Upper lobe of left lung (tissue), 6 donors: ENCODE measurements around the gene RGS12. TPM values are rescaled to one million over a fixed set of nuclear protein-coding genes. Genes with fewer than 3 reads are reported as not detected.

ENCODE experiments used
- ATAC-seq, 2 donors: fragments of 200-7000 bp; cut with Tn5 transposase; one replicate each; pipeline ENCODE4 v1.9.1; 2022; ENCODE audit warnings: mild to moderate bottlenecking in 2 of 2, moderate library complexity in 2 of 2; ENCODE audit not compliant: low FRiP score in 2 of 2
- DNase-seq, 2 donors: peaks; one replicate each; pipeline ENCODE4 v3.0.0-alpha.2; 2019 to 2020
- H3K27ac ChIP-seq, 4 donors: fragments of 200-600 bp; sonication (generic); one replicate each; pipeline ENCODE4 v1.5.1; 2016 to 2019
- H3K27me3 ChIP-seq, 4 donors: fragments of 200-600 bp; sonication (generic); one replicate each; pipeline ENCODE4 v1.5.1; 2017 to 2019
- H3K36me3 ChIP-seq, 4 donors: fragments of 200-600 bp; sonication (generic); one replicate each; pipeline ENCODE4 v1.5.1; 2016 to 2019
- H3K4me1 ChIP-seq, 4 donors: fragments of 200-600 bp; sonication (generic); one replicate each; pipeline ENCODE4 v1.5.1; 2018 to 2019
- H3K4me3 ChIP-seq, 4 donors: fragments of 200-600 bp; sonication (generic); one replicate each; pipeline ENCODE4 v1.5.1; 2017 to 2019; ENCODE audit warnings: mild to moderate bottlenecking in 2 of 4, moderate library complexity in 1 of 4
- H3K9me3 ChIP-seq, 4 donors: fragments of 200-600 bp; sonication (generic); one replicate each; pipeline ENCODE4 v1.5.1; 2018 to 2019
- CTCF ChIP-seq, 6 experiments: fragments of 450-650 bp in 4 of 6; fragments of 200-600 bp in 2 of 6; sonication (generic) in 2 of 6; IDR thresholded peaks; one replicate each; pipeline ENCODE4 v1.5.1; 2016 to 2019; ENCODE audit warnings: antibody characterized with exemption in 6 of 6
- EP300 ChIP-seq, 4 donors: sonication (generic); formaldehyde crosslinking; IDR thresholded peaks; one replicate each; pipeline ENCODE4 v1.5.1; 2017; ENCODE audit warnings: antibody characterized with exemption in 4 of 4, control low read depth in 2 of 4
- POLR2A ChIP-seq, 4 donors: fragments of 450-650 bp; IDR thresholded peaks; one replicate each; pipeline ENCODE4 v1.5.1; 2016 to 2017; ENCODE audit warnings: antibody characterized with exemption in 4 of 4, mild to moderate bottlenecking in 2 of 4
- POLR2AphosphoS5 ChIP-seq, 2 donors: sonication (generic); formaldehyde crosslinking; IDR thresholded peaks; one replicate each; pipeline ENCODE4 v1.5.1; 2017; ENCODE audit warnings: antibody characterized with exemption in 2 of 2
- WGBS, 2 donors: methylation state at CpG; one replicate each; pipeline ENCODE4 v1.1.5; 2017 to 2018; 5-methylcytosine and 5-hydroxymethylcytosine counted together
- total RNA-seq, 6 donors: library from RNA; depleted of rRNA in 4 of 6; stranded (reverse); fragments of >200 nt in 4 of 6; gene quantifications; one replicate each; pipeline versions ENCODE4 v1.1.0 to v1.2.1, GENCODE V29; 2016 to 2021
- donor health status: DM: no; HTN: no; CAD: no; lungs with moderate emphysema.
- donor health status: DM: no; HTN: yes; CAD: no; lungs with severe emphysema.

Gene RGS12
- total RNA-seq, 6 donors from 2014 or later: 17.8 to 124 (median 49.7) TPM

GRCh38 chr4:3248178-3248480, 44.7 kb upstream of the RGS12 start:
- ATAC-seq: no peak
- H3K27me3 ChIP-seq: no peaks in the 10 kb centered on the region
- no peaks in the 10 kb centered on the region for H3K4me1 ChIP-seq
- 95 to 97% methylated on average over 10 to 13 of the region's 14 CpGs for WGBS, 2 donors
- H3K4me3 ChIP-seq: no peak overlapping the region
- H3K36me3 ChIP-seq: peaks cover 0 to 5% (median 0%) of the 10 kb centered on the region in 4 donors
- H3K9me3 ChIP-seq: no peaks in the 10 kb centered on the region
- TF ChIP-seq POLR2AphosphoS5 (IDR thresholded peaks at IDR 0.05) (no peak), CTCF (IDR thresholded peaks at IDR 0.05) (no peak), EP300 (IDR thresholded peaks at IDR 0.05) (no peak)
- DNase-seq: peak in 1 of 2 donors; percentile 76
- H3K27ac ChIP-seq: no peak overlapping the region

- Histone ChIP-seq H3K4me1 (no peaks in the 10 kb centered on the region), H3K9me3 (no peaks in the 10 kb centered on the region), H3K27me3 (no peaks in the 10 kb centered on the region), H3K36me3 (no peaks in the 10 kb centered on the region), H3K4me3 (no peak within 1 kb of the TSS), H3K27ac (no peak within 1 kb of the TSS)
- 92 to 94% methylated on average over 69 to 71 of the region's 72 CpGs for WGBS, 2 donors
- TF ChIP-seq POLR2AphosphoS5 (IDR thresholded peaks at IDR 0.05) (no peak), POLR2A (IDR thresholded peaks at IDR 0.05) (no peak), CTCF (IDR thresholded peaks at IDR 0.05) (no peak), EP300 (IDR thresholded peaks at IDR 0.05) (no peak)
- DNase-seq (peak in 1 of 2 donors; percentile 84), ATAC-seq (no peak)
These were observed 43.8 kb upstream of the RGS12 start, which contains the start of gene MSANTD1 for GRCh38 chr4:3248811-3249661. MSANTD1 (plus strand) TSS chr4:3249159; CDS start chr4:3249223, 64 bp downstream.

- peak overlapping the region in 2 of 4 donors; percentile 3 to 77 for H3K27ac ChIP-seq
- DNase-seq: peak in 1 of 2 donors; percentile 59
- WGBS, 2 donors: 83 to 94% methylated on average over 10 to 19 of the region's 20 CpGs
These were observed 42.9 kb upstream of the RGS12 start for GRCh38 chr4:3249711-3250437.

GRCh38 chr4:3250438-3250955, 42.3 kb upstream of the RGS12 start:
- 60 to 61% methylated on average over 10 to 13 of the region's 14 CpGs for WGBS, 2 donors
- H3K36me3 ChIP-seq: peaks cover 0 to under 1% (median 0%) of the 10 kb centered on the region in 4 donors
- no peak for TF ChIP-seq POLR2AphosphoS5 (IDR thresholded peaks at IDR 0.05)
- TF ChIP-seq POLR2A (IDR thresholded peaks at IDR 0.05): peak in 2 of 4 donors; percentile 10 to 57
- no peak for TF ChIP-seq CTCF (IDR thresholded peaks at IDR 0.05)
- TF ChIP-seq EP300 (IDR thresholded peaks at IDR 0.05): no peak
- no peaks in the 10 kb centered on the region for H3K4me1 ChIP-seq
- peak overlapping the region in 3 of 4 donors; percentile 25 to 44 (median 33) for H3K4me3 ChIP-seq
- no peaks in the 10 kb centered on the region for H3K9me3 ChIP-seq
- DNase-seq (peak; percentile 83 to 89), ATAC-seq (peak; percentile 43 to 89)
- peak overlapping the region; percentile 53 to 77 (median 74) for H3K27ac ChIP-seq
- H3K27me3 ChIP-seq: no peaks in the 10 kb centered on the region

More at GRCh38 chr4:3249711-3250437, 42.9 kb upstream of the RGS12 start:
- Histone ChIP-seq H3K4me3 (no peak overlapping the region), H3K27me3 (no peaks in the 10 kb centered on the region), H3K36me3 (no peaks in the 10 kb centered on the region), H3K9me3 (no peaks in the 10 kb centered on the region), H3K4me1 (no peaks in the 10 kb centered on the region)
- no peak for TF ChIP-seq POLR2A (IDR thresholded peaks at IDR 0.05)
- TF ChIP-seq POLR2AphosphoS5 (IDR thresholded peaks at IDR 0.05): no peak
- no peak for TF ChIP-seq EP300 (IDR thresholded peaks at IDR 0.05)
- TF ChIP-seq CTCF (IDR thresholded peaks at IDR 0.05): no peak
- no peak for ATAC-seq
